NCI-H1417 treated with DMSO at 0.1 percent for 48 hours (cell line): ENCODE measurements around the gene DIMT1.

Experiments
- DNase-seq: peaks from one replicate; lab custom pipeline; 2025; lab: John Stamatoyannopoulos, UW

The DIMT1 gene

DNA sequence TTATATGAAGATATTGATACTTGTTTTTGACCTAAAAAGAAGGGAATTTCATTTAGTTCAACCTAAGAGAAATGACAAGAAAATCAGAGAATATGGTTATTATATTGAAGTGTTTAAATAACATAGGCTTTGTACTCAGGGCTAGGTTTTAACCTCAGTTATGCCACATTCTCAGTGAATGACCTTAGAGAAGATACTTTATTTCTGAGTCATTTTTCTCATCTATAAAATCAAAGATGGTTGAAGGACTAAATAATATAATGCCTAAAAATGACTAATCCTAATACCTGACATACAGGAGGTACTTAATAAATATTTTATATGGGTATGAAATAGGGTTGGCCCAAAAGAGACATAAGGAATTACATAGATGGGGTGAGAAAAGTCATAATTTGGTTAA is 32.3 kb downstream of the DIMT1 start:
- DNase-seq: no peak

GRCh38 chr5:62369039-62369438 is 34.7 kb downstream of the DIMT1 start:
- no peak for DNase-seq

DNA sequence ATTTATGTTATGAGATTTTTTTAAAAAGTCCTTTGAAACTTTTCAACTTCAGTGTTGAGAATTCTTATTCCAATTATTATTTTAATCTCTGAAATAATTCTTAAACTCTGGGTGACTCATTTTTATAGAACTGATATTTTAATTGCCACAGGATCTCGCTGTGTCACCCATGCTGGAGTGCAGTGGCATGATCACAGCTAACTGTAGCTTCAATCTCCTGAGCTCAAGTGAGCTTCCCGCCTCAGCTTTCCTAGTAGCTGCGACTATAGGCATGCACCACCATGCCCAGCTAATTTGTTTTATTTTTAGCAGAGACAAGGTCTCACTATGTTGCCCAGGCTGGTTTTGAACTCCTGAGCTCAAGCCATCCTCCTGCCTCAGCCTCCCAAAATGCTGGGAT is 41.0 kb downstream of the DIMT1 start:
- no peak for DNase-seq

GRCh38 chr5:62354028-62354874 is 49.5 kb downstream of the DIMT1 start:
- peak; percentile 13 for DNase-seq

DNA sequence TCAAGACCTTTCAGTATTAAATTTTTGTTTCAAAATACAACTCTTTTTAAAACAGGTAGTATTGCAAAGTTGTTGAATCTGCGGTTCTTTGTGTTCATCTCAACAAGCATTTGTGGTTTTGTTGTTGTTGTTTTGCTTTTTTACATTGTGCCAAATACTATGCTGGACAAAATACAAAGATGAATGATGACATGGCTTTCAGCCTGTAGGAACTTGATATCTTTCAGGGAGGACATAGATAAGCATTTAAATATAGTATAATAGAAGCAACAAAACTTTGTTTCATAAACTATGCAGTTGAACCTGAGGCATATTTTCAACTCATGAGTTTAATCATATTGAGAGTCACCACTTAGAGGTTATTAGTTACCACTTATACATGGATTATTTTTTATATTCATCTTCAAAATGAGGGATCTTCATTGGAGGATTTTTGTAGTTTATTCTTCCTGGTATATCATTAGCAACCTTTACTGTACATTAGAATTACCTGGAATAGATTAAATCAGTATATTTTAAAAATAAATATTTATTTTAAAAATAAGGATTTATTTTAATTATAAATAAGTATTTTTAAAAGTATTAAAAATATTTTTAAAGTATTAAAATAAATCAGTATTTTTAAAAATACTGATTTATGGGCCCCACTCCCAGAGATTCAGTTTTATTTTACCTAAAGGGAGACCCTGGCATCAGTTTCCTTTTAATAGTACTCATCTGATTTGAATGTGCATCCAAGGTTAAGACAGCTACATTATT is 54.8 kb downstream of the DIMT1 start:
- no peak for DNase-seq

- DNase-seq: no peak
These were observed 55.8 kb downstream of the DIMT1 start for GRCh38 chr5:62347928-62348327.

DNA sequence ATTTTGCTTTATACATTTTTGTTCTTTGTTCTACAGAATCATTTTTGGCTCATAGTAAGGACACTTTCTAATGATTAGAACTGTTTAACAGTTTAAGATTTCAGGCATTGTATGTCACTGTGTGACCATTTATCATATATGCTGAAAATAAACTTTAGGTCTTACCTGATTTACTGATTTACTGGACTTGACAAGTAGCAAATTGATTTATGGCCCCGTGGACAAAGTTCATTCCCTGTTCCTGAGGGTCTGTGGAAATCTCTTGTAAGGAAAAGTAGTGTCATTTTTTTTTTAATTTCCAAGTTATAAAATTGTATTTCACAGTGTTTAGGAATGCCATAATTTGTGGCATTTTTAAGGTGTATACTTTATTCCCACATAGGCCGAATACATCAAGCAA is 57.0 kb downstream of the DIMT1 start:
- DNase-seq: no peak

DNA sequence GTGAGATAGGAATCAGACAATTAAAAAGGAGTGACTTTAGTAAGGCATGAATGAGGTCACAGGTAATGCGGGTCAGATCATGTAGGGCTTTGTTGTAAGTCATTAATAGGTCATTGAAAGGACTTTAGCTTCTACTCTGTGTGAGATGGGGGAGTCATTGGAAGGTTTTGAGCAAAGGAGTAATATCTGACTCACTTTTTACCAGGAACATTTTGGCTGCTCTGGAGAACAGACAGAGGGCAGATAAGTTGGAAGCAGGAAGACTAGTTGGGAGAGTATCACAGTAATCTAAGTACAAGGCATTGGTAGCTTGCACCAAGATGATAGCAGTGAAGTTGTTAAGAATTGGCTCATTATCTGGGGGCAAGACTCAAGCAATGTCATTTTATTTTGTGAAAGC is 60.3 kb downstream of the DIMT1 start:
- DNase-seq: no peak

DNA sequence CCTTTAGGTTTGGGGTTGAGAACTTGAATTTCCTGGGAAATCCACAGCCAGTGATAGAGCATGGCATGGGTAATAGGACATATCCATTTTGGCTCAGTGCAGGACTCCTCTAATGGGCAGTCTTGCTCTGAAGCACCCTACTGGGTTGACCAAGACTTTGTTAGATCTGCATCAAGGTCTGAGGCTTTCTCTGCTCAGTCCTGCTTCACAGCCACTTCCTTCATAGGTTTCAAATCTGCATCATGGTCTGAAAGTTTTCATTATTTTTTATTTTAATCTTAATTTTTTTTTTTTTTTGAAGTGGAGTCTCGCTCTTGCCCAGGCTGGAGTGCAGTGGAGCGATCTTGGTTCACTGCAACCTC is 61.2 kb downstream of the DIMT1 start:
- DNase-seq: no peak

DNA sequence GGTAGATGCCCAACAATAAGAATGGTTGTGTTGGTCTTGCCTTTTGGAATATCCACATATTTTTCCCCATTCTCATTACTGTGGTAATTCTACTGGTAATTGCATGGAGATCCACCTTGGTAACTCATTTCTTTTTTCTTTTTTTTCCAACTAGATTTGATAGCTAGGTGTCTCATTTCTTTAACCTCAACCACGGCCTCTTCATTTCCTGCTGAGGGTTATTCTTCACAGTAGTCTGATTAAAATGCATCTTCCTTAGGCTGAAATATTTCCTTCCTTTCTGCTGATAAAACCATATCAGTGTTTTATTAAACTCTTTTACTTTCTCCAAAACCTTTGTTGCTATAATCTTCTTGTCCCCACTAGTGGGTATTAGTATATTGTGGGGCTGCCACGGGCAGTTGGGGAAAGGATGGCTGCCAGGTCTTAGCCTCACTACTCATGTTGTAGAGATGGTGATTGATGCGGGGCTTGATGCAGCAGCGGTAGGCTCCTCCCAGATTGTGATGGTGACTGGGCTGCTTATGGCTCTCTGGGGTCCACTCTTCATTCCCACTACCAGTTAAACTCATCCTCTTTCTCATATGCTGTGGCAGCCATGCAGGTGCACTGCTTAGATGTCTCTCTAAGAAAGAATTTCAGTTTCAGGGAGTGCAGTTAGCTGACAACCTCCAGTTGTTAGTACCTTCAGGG is 61.8 kb downstream of the DIMT1 start:
- DNase-seq: no peak

GRCh38 chr5:62340979-62341378 is 62.7 kb downstream of the DIMT1 start:
- DNase-seq: no peak

DNA sequence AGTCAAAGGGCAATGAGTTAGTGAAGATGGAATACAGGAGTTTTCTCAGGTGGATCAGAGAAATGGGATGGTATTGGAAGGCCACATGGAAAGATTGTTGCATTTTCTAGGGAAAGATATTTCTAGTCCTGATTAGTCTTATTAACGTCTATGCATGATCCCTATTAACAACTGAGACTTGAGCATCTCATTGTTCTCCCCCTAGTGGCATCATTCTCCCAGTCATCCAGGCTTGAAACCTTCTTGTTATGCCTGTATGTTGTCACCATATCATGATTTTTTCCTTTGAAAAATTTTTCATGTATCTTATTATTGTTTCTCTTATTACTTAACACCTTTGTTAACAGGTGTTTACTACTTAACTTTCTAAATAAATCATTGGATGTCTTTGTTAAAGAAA is 63.3 kb downstream of the DIMT1 start:
- DNase-seq: no peak
